ENCODE data around the gene DSCAM.

The DSCAM gene

DNA sequence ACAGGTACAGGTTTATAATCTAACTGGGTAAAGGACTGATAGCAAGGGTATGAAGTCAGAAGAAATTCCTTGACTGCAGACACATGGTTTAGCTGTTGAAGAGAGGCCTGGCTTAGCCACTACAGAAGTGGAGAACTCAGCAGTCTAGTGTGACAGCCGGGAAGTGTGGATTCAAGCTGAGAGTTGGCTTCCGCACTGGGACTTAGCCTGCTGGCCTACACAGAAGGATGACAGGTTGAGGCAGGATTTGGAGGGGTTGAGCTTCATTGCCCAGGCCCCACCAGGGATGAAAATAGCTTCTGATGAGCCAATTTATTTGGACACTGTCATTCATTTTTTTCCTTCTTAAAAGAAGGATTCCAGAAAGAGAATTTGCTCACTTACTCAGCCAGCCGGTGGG, 695.3 kb downstream of the DSCAM start:
- no peak for DNase-seq

DNA sequence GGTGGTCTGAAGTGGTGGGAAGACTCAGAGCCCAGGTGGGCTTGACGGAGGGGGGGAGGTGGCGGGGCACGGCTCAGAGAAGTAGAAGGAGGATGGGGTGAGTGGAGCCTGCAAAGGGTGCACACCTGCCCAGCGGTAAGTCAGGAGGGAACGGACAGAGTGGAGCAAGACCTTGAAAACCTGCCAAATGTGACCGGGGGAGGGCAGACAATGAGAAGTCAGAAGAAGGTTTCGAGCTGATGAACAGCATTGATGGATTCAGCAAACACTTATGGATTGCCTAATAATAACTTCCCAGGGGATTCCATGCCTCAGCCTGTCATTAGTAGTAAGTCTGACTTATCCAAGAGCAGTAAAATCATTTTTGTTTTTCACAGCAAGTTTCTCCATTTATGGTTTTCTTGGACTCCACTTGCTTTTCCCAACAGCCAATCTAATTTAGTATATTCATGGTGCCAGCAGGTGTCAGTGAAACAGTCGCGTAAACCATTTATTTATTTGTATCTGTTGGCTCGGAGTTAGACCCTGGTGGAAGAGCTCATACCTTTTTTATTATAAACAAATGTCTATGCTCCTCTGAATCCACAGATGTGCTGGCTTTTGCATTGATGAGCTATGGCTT, 700.6 kb downstream of the DSCAM start:
- no peak for DNase-seq

DNA sequence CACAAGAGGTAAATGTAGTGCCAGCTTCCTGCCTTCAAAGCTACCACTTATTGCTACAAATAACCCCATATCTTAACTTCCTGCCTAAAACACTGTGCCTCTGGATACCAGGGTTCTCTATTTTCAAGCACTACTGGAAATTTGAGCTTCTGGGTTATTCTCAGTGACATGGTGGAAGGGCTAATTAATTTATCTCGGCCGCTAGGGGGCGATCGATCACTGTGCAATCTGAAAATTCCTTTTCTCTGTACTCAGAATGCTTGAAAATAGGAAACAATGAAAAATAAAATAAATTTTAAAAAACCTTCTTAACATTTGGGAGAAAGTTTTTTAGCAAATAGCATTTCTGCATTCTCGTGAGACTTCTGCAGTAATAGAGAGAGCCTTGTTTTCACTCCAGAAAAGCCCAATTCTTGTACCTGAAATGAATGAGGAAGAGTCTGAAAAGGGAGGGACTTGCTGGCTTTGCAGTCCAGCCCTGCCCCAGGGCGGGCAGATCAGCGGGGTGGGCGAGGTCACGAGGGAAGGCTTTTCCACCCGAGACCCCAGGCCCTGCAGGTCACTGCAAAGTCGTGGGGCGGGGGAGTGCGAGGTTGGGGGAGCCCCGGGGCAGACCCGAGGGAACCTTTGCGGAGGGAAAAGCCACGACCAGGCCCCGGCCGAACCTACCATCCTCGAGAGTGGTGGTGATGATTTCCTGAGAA, 703.0 kb downstream of the DSCAM start:
- peak; percentile 7 for DNase-seq

DNA sequence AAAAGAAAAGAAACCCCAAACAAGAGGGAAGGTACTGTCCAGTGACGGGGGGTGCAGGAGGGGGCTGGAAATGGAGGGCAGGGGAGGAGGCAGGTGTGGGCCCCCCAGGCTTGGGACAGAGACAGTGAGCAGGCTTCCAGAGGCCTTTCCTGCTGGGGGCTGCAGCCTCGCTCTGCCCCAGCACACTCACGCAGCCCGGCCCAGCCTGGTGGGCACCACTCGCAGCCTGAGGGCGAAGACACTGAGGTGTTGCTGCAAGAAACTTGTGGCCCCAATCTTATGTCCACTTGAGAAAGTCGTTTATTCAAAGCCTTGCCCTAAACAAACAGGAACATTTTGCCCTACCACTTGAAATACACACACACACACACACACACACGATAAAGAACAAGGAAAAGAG, 705.3 kb downstream of the DSCAM start:
- DNase-seq = no peak

DNA sequence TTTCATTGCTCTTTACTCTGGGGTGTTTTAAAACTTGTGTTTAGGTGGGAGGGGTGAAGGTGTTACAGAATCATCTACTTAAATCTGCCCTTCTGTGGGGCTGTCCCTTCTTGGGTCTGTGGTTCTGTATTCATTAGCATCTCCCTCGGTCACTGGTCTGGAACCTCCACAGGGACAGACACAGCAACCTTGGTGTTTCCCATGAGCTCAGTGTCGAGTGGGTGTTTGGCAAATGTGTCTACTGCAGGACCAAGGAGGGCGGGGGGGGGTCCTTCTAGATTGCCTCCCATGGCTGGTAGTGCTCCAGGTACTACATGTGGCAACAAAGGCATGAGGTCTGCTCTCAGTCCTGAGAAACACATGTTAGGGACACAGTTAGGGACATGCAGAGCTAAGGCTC, 706.3 kb downstream of the DSCAM start:
- DNase-seq = no peak

DNA sequence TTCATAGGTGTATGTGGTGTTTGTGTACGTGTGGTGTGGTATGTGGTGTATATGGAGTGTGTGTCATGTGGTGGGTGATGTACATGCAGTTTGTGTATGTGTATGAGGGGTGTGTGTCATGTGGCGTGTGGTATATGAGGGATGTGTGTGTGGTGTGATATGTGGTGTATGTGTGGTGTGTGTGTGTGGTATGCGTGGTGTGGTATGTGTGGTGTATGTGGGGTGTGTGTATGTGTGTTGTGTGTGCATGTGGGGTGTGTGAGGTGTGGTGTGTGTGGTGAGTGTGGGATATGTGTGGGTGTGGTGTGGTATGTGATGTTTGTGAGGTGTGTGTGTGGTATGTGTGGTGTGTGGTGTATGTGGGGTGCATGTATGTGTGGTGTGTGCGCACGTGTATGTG, 707.3 kb downstream of the DSCAM start:
- no peak for DNase-seq

DNA sequence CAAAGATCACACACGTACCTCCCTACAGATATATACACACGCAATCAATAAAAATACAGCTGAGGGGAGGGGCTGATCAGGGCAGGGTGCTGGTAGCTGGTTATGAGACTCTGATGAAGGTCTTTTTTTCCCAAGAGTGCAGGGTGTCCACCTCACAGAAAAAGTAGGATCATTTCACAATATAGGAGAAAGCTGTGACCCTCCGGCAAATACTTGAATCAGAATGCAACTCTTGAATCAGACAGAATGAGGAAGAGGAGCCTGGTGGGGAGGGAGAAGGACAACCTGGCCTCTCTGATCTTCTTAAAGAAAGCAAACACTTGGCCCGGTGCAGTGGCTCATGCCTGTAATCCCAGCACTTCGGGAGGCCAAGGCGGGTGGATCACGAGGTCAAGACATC, 710.4 kb downstream of the DSCAM start:
- no peak for DNase-seq

DNA sequence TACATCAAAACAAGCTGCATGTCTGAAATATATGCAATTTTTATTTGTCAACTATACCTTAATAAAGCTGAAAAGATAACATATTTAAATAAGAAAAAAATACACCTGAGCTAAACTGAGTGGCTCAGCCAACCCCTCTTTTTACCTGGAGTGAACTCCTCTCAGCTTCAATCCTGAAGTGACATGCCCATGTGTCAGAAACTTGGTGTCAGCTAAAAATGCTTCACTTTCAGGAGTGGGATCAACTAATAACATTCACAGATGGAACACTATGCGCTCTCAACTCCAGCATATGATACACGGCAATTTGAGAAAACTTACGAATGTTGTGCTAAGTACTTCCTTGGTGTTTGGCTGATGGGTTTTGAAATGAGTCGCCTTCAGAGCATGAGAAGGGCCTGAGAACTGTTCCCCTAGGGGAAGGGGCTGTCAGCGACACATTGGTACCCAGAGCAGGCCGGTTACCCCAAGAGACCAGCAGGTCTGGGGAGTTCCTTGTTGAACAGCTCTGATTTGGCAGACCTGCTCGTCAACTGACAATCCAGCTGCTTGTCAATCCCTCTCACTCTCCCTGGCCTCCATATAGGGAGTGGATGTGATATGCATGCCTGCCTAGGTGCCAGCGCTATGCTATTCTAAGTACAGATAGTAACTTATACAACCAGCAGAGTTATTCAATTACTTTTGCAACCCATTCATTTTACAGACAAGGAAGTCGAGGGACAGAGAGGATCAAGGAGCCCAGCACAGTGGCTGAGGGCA, 712.0 kb downstream of the DSCAM start:
- DNase-seq = no peak

DNA sequence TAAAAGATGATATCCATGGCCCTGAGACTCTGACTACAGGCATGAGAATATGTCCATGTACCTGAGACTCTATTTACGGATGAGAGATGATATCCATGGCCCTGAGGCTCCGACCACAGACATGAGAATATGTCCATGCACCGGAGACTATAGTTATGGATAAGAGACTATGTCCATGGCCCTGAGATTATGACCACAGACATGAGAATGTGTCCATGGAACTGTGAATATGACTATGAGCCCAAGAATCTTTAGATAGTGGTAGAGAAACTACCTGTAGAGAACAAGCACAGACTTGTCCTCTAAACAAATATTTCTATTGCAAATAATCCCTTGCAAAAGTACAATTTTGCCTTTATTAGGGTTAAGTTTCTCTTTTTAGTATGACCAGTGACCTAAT, 716.5 kb downstream of the DSCAM start:
- no peak for DNase-seq

DNA sequence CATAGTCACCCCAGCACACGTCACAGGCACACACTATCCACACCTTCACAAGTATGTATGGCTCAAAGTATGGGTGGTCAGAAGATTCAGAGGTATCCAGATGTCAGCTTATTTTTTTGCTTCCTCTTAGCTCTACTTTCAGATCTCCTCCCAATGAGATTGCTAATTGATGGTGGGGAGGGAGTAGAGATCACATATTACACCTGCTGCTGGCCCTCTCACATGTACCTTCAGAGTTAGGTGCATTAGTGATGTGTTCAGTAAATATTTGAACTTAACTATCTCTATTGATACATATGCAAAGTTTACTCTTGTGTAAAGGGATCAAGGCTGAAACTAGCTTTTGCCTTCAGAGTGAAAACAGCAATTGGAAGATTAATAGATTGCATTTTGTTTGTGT, 717.1 kb downstream of the DSCAM start:
- no peak for DNase-seq

DNA sequence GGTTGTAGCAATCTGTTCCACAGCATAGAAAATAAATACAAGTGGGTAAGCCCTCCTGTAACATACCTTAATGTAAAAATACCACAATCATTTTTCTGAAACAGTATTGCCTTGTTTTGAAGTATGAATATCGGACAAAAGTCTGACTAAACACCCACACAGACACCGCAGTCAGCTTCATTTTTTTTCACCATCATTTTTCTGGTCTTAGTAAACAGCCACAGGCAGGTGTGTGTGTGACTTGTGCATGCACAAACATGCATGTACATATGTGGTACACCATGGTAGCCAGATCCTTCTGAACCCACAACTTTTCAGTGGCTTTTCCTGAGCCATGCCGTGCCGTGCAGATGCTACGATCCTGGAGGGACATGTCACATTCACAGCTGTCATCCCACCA, 718.1 kb downstream of the DSCAM start:
- no peak for DNase-seq

DNA sequence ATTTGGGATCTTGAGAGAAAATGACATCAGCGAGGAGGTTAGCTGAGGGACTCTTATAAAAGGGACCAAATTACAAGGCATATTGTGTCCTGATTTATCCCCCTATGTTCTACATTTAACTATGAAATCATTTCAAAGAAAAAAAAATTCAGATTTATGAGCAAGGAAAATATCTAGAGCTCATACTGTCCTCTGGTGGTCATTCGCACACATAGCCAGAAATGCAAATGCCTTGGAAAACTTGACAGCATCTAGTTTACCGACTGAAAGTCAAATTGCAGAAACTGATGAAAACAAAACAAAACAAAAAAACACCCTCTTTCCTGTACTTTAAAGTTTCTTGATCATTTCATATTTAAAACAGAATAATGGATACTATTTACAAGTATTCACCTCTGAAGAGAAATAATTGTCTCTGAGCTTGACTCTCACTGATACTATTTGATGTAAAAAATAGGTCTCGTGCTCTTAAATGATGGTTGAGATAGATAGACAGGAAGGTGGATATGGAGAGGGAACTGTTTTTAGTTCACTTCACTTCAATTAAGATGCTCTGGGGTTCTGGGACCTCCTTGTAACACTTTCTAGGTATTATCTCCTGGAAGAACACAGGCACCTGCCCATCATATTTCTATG, 725.9 kb downstream of the DSCAM start:
- no peak for DNase-seq

DNA sequence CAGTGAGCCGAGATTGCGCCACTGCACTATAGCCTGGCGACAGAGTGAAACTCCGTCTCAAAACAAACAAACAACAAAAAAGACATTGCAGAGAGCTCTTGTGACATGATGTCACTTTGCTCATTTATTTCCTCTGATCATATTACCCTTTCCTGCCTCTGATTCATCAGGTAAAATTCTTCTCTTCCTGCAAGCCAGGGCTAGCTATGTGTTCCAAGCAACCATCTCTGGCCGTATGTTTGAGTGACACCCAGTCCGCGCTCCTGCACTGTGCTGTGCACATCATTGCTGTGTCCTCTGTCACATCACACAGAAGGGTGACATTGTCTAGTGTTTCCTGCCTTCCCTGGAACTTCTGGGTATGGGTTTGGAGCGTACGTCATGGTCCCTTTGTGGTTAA, 728.4 kb downstream of the DSCAM start:
- no peak for DNase-seq

DNA sequence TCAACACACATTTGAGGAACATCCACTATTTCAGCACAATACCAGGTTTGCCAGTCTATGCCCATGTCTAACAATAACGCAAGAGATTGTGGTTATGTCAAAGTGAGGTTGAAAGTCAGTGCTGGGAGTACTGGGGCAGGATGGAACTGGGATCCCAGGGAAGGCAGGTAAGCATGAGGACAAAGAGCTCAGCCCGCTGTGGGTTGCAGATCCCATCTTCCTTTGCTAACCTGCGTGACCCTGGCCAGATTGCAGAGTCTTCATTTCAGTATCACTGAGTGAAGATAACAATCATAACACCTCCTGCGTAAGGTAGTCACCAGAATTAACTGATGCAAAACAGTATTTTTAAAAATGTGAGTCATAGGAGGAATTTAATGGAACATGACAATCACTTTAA, 729.7 kb downstream of the DSCAM start:
- DNase-seq = no peak

DNA sequence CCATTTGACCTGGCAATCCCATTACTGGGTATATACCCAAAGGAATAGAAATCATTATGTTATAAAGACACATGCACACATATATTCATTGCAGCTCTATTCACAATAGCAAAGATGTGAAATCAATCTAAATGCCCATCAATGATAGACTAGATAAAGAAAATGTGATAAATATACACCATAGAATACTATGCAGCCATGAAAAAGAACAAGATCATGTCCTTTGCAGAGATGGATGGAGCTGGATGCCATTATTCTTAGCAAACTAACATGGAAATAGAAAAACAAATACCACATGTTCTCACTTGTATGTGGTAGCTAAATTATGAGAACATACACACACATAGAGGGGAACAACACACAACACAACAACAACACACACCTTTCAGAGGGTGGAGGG, 731.2 kb downstream of the DSCAM start:
- DNase-seq = no peak

DNA sequence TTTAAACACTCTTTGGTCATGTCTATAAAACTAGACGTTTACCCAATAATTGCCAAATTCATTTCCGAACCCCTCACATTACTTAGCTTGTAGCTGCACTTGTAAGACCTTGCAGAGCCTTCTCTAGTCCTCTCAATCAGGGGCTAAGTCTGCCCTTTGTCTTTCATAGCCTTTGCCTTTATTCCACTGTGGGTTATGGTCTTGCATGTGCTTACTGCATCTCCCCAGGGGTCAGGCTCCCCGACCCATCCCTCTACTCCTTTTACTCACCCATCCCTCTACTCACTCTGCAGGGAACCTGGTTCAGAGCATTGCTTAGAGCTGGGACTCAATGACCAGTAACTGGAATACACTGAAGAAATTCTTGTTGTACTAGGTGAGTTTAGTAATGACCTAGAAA, 744.3 kb downstream of the DSCAM start:
- DNase-seq = no peak

DNA sequence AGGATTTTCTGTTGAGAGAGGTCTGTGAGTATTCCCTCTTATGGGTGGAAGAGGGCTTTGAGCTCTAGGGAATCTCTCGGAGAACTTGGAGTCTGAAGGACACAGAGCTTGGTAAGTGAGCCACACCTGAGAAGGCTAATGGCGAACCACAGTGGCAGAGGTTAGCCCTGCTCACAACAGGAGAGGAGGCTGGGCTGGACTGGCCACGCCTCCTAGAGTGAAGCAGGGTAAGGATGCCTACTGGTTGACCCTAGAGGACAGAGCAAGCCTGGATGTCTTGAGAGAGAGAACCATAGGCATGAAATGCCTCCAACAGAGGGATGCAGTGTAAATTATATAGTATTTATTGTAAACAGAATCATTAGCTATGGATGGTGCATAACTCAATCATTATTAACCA, 747.1 kb downstream of the DSCAM start:
- DNase-seq = no peak

DNA sequence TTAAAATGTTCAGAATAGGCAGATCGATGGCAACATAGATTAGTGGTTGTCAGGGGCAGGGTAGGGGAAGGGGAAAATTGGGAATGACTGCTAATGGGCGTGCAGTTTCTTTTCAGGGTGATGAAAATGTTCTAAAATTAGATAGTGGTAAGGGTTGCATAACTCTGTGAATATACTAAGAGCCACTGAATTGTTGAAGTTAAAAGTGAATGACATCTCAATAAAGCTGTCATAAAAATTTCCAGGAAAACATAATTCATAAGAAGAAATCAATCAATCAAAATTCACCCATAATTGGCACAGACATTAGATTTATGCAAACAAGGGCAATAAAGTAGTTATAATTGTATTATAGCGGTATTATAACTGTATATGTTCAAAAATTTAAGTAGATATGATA, 751.5 kb downstream of the DSCAM start:
- DNase-seq = no peak

DNA sequence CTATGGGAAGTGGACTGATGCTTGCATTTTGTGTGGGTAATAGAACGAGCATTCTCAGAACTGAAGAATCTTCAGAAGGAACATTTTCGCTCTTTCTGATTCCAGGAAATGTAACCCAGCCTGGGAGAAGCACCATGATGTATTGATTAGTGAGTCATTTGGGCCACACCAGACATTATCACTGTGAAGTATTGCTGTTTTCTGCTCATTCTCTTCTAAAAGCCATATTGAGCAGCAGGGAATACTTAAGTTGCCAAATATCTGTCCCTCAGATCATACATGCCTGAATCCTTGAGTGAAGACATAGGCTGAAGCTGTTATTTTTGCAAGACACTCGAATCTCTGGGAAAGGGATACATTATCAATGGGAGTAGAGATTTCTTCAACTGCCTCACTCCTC, 766.6 kb downstream of the DSCAM start:
- DNase-seq = no peak

DNA sequence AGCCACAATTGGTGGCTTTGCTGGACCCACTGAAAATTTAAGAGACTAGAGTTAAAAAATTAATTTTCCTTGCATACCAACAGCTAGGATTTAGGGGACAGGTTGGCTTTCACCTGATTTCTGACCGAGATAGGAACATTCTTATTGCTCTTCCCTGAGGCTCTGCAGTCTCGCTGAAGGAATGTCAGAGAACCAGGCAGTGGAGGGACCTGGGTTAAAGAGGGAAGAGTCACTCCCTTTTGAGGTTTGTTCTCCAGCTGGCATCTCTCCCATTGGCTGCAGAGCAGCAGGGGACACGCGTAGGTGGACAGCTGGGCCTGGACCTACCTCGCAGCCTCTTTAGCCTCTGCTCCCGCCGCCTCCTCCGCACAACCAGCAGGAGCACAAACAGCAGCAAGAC, 772.2 kb downstream of the DSCAM start:
- no peak for DNase-seq

DNA sequence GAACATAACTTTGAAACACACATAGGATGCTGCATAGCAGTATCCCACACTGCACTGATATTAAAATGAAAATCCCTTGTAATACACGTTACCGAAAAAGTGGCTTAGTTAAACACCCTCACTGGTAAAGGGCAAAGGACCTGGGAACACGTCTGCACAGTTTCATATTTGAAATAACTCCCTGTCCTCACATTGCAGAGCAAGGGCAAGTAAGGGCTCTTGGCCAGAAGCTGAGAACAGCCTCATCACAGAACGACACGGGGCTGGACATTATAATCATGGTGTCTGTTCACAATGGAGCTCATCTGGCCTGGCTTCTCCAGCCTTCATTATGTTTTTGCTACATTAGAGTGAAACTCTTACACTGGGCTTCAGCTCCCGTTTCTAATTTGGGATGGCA, 772.8 kb downstream of the DSCAM start:
- DNase-seq = no peak

DNA sequence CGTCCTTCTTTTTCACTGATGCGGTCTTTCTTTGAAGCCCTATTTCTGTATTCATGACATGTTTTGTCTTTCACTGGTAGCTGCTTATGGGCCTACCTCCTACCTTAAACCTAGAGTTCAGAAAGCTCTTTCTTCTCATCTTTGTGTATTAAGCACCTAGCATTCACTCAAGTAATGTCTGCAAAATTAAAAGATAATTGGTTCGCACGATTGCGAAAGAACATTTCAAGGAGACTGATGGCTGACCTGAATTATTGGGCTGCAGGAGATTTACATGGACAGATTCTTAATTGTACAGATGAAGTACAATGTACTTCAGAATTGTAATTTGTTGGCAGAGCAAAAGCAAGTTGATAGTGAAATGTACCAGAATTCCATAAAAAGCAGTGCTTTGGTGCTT, 773.3 kb downstream of the DSCAM start:
- no peak for DNase-seq

DNA sequence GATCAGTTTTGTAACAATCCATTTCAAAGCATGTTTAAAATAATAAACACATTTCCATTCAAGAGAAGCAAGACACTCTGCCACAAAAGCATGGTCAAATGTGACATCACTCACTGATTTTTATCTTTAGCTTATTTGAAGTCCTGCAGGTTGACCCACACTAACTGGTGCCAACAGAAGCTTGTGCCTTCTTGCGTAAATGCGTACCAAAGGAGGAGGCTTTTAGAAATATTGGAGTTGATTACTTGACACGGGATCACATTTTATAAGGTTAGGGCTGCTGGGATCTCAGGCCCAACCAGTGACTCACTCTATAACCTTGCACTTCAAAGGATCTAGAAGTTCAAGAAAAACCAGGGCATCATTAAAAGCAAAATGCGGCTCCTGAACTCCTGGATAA, 776.1 kb downstream of the DSCAM start:
- DNase-seq = no peak

DNA sequence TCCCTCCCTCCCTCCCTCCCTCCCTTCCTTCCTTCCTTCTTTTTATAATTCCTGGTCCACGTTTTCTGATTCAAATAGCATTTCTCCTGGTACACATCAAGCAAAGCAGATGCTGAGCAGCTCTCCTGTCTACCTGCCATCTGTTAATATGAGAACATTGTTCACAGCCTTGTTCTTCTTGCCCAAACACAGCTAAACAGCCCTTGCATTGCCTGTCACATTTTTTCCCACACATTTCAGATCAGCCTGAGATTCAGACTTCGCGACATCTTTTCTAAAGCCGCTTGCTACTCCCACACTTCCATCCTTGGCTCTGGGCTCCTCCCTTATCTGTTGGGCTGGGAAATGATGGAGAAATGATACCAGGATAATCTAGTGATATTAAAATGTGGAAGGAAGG, 779.2 kb downstream of the DSCAM start:
- no peak for DNase-seq
